Common myeloid progenitor, CD34-positive (primary cell): Measurements from ENCODE around the gene PARVB.
A peak's percentile ranks its signal among the peaks of the same experiment; 100 is the strongest.

ENCODE experiments used
- CTCF ChIA-PET: fragments of 350-600 bp; sonication (Branson Sonifier 250); formaldehyde crosslinking; loops from one replicate; lab custom pipeline; 2021; ENCODE audit warnings: antibody characterized with exemption; lab: Charles Lee
- POLR2A ChIA-PET: fragments of 350-600 bp; sonication (Branson Sonifier 250); formaldehyde crosslinking; loops from one replicate; lab custom pipeline; 2021; ENCODE audit warnings: antibody characterized with exemption; lab: Charles Lee
- DNase-seq, 3 donors: peaks; one replicate each; pipeline versions ENCODE4 v3.0.0 to v3.0.0-alpha.2; 2013
- H3K27ac ChIP-seq, 2 experiments: 1 replicate in 1 of 2; 2 replicates in 1 of 2; pipeline ENCODE4 v1.7.0; 2013; ENCODE audit warnings: inconsistent platforms in 2 of 2, low read length in 2 of 2, mild to moderate bottlenecking in 2 of 2, low read depth in 1 of 2, moderate library complexity in 1 of 2; ENCODE audit not compliant: severe bottlenecking in 2 of 2, insufficient read depth in 1 of 2, poor library complexity in 1 of 2
- H3K27me3 ChIP-seq, 5 experiments: replicated peaks in 2 of 5; 1 replicate in 3 of 5; 2 replicates in 2 of 5; pipeline versions ENCODE4 v1.6.1 to v1.7.0; 2013; ENCODE audit warnings: low read length in 4 of 5, mild to moderate bottlenecking in 2 of 5, moderate library complexity in 2 of 5, inconsistent platforms in 1 of 5; ENCODE audit not compliant: insufficient read depth in 5 of 5, control insufficient read depth in 4 of 5
- H3K36me3 ChIP-seq, 4 experiments: 1 replicate in 2 of 4; 2 replicates in 2 of 4; pipeline versions ENCODE4 v1.6.1 to v1.7.0; 2013; ENCODE audit warnings: low read length in 3 of 4, control low read depth in 1 of 4, mild to moderate bottlenecking in 1 of 4; ENCODE audit not compliant: control insufficient read depth in 4 of 4, insufficient read depth in 4 of 4
- H3K4me1 ChIP-seq, 4 experiments: 1 replicate in 3 of 4; 2 replicates in 1 of 4; pipeline versions ENCODE4 v1.6.1 to v1.7.1; 2013; ENCODE audit warnings: low read length in 3 of 4, mild to moderate bottlenecking in 3 of 4, control low read depth in 1 of 4, inconsistent platforms in 1 of 4, moderate library complexity in 1 of 4; ENCODE audit not compliant: control insufficient read depth in 4 of 4, insufficient read depth in 4 of 4; ENCODE audit errors: control extremely low read depth in 1 of 4
- H3K4me3 ChIP-seq, 7 experiments: 1 replicate in 4 of 7; 2 replicates in 3 of 7; pipeline versions ENCODE4 v1.5.1 to v1.7.0; 2013; ENCODE audit warnings: mild to moderate bottlenecking in 7 of 7, low read length in 6 of 7, moderate library complexity in 6 of 7, inconsistent platforms in 2 of 7, low read depth in 2 of 7, control low read depth in 1 of 7; ENCODE audit not compliant: insufficient read depth in 4 of 7, control insufficient read depth in 1 of 7; ENCODE audit errors: extremely low read depth in 1 of 7
- H3K9me3 ChIP-seq, 5 experiments: 1 replicate in 4 of 5; 2 replicates in 1 of 5; pipeline versions ENCODE4 v1.6.1 to v1.7.1; 2013; ENCODE audit warnings: low read length in 4 of 5, mild to moderate bottlenecking in 2 of 5, inconsistent platforms in 1 of 5, low read depth in 1 of 5, moderate library complexity in 1 of 5; ENCODE audit not compliant: control insufficient read depth in 4 of 5, insufficient read depth in 2 of 5; ENCODE audit errors: control extremely low read depth in 1 of 5
- WGBS: methylation state at CpG from one replicate; pipeline ENCODE4 v1.1.5; 2013; ENCODE audit not compliant: insufficient coverage; 5-methylcytosine and 5-hydroxymethylcytosine counted together

Gene PARVB

DNA sequence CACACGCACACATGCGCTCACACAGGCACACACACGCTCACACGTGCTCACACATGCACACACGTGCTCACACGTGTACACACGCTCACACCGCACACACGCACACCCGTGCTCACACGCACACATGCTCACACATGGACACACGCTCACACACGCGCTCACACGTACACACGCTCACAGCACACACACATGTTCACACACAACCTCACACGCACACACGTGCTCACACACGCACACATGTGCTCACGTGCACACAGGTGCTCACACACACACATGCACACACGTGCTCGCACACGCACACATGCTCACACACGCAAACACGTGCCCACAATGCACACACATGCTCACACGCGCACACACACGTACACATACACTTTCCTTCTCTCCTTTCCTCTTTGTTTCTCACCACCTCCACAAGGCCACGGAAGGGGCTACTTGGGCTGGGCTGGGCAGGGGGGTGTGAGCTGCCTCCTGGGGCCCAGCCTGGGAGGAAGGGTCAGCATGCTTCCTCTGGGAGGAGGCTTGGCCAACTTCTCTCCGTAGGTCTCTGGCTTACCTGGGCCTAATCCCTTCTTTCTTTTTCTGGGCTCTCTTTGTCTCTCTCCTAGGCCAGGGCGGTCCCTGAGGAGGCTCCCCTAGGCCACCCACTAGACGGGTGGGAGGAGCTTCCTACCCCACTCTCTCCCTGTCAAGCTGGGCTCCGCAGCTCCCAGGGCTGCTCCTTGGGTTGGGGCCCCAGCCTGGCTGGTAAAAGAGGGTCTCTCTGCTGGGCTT is 122.2 kb downstream of the PARVB start:
- Histone ChIP-seq H3K4me3 (no peak overlapping the region), H3K9me3 (no peaks in the 10 kb centered on the region), H3K27ac (no peak overlapping the region), H3K4me1 (no peaks in the 10 kb centered on the region), H3K27me3 (no peaks in the 10 kb centered on the region), H3K36me3 (peaks cover 6 to 56% (median 27%) of the 10 kb centered on the region in 4 experiments)
- ChIA-PET CTCF (interaction anchor here (1.6 kb wide), 1 partner anchor 60 kb away, joined by 3 read pairs; no protein-coding TSS in a partner anchor), POLR2A (interaction anchor here (0.6 kb wide), 1 partner anchor 478 kb away, joined by 3 read pairs; no protein-coding TSS in a partner anchor)
- DNase-seq: no peak
- WGBS: 98% methylated on average over 24 of the region's 33 CpGs

GRCh38 chr22:44147008-44147645 is 123.0 kb downstream of the PARVB start:
- ChIA-PET CTCF (no interaction called here), POLR2A (interaction anchor here (0.6 kb wide), 1 partner anchor 477 kb away, joined by 3 read pairs; no protein-coding TSS in a partner anchor)
- WGBS: 96% methylated on average over 12 of the region's 12 CpGs
- no peak overlapping the region for H3K27ac ChIP-seq
- no peak overlapping the region for H3K4me3 ChIP-seq
- no peaks in the 10 kb centered on the region for H3K9me3 ChIP-seq
- H3K27me3 ChIP-seq: no peaks in the 10 kb centered on the region
- H3K4me1 ChIP-seq: no peaks in the 10 kb centered on the region
- DNase-seq: no peak
- H3K36me3 ChIP-seq: peaks cover 8 to 55% (median 26%) of the 10 kb centered on the region in 4 experiments

GRCh38 chr22:44147821-44148574 is 123.9 kb downstream of the PARVB start:
- POLR2A ChIA-PET: no interaction called here
- peaks cover 8 to 50% (median 22%) of the 10 kb centered on the region in 4 experiments for H3K36me3 ChIP-seq
- DNase-seq: no peak

DNA sequence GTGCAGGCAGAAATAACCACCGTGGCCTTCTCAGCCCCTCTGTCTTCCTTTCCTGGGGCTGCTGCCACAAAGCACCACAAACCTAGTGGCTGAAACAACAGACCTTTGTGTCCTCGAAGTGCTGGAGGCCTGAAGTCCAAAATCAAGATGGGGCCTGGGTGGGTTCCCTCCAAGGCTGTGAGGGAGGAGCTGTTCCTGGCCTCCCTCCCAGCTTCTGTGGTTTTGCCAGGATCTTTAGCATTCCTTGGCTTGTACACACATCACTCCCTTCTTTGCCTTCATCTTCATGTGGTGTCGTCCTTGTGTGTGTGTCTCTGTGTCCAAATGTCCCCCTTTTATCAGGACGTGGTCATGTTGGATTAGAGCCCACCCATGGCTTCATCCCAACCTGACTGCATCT is 127.6 kb downstream of the PARVB start:
- no peak for DNase-seq
- H3K4me3 ChIP-seq: no peak overlapping the region
- H3K27me3 ChIP-seq: no peaks in the 10 kb centered on the region
- CTCF ChIA-PET: interaction anchor here (0.6 kb wide), 1 partner anchor 16 kb away, joined by 3 read pairs; no protein-coding TSS in a partner anchor
- H3K27ac ChIP-seq: no peak overlapping the region
- H3K9me3 ChIP-seq: no peaks in the 10 kb centered on the region
- POLR2A ChIA-PET: no interaction called here
- peaks cover 0 to 17% (median 7%) of the 10 kb centered on the region in 4 experiments for H3K4me1 ChIP-seq
- H3K36me3 ChIP-seq: peaks cover 6 to 34% (median 12%) of the 10 kb centered on the region in 4 experiments
- WGBS: 93% methylated on average over 4 of the region's 4 CpGs

More at GRCh38 chr22:44147821-44148574, 123.9 kb downstream of the PARVB start:
- Histone ChIP-seq H3K27ac (no peak overlapping the region), H3K9me3 (no peaks in the 10 kb centered on the region), H3K4me3 (no peak overlapping the region), H3K4me1 (no peaks in the 10 kb centered on the region), H3K27me3 (no peaks in the 10 kb centered on the region)
- WGBS: 97% methylated on average over 20 of the region's 27 CpGs
- CTCF ChIA-PET: interaction anchor here (1.1 kb wide), 1 partner anchor 13 kb away, joined by 3 read pairs; no protein-coding TSS in a partner anchor

- H3K27me3 ChIP-seq: no peaks in the 10 kb centered on the region
- H3K4me3 ChIP-seq: no peak overlapping the region
- peaks cover 0 to 18% (median 7%) of the 10 kb centered on the region in 4 experiments for H3K4me1 ChIP-seq
- DNase-seq: no peak
- POLR2A ChIA-PET: no interaction called here
- no peaks in the 10 kb centered on the region for H3K9me3 ChIP-seq
- CTCF ChIA-PET: no interaction called here
- peaks cover 6 to 35% (median 17%) of the 10 kb centered on the region in 4 experiments for H3K36me3 ChIP-seq
- no peak overlapping the region for H3K27ac ChIP-seq
- 87% methylated on average over 8 of the region's 10 CpGs for WGBS
These were observed 129.6 kb downstream of the PARVB start for GRCh38 chr22:44153710-44154109.

DNA sequence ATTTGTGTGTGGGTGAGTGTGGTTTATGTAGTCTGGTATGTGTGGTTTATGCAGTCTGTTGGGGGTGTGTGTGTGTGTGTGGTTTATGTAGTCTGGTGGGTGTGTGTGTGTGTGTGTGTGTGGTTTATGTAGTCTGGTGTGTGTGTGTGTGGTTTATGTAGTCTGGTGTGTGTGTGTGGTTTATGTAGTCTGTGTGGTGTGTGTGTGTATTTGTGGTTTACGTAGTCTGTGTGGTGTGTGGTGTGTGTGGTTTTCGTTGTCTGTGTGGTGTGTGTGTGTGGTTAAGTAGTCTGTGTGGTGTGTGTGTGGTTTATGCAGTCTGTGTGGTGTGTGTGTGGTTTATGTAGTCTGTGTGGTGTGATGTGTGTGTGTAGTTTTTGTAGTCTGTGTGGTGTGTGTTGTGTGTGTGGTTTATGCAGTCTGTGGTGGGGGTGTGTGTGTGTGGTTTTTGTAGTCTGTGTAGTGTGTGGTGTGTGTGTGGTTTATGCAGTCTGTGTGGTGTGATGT is 130.4 kb downstream of the PARVB start:
- Histone ChIP-seq H3K36me3 (peaks cover 5 to 29% (median 22%) of the 10 kb centered on the region in 4 experiments), H3K27me3 (no peaks in the 10 kb centered on the region), H3K27ac (no peak overlapping the region), H3K9me3 (no peaks in the 10 kb centered on the region), H3K4me3 (no peak overlapping the region), H3K4me1 (peaks cover 0 to 22% (median 10%) of the 10 kb centered on the region in 4 experiments)
- ChIA-PET POLR2A (interaction anchor here (1.0 kb wide), 1 partner anchor 27 kb away, joined by 5 read pairs; the partner anchor contains the start of gene PARVG), CTCF (no interaction called here)
- peak in 2 of 3 donors; percentile 64 to 82 for DNase-seq
- 0% methylated on average over 1 of the region's 2 CpGs for WGBS
